H1 (cell line): ENCODE results near the gene WDR11. TPM values are rescaled to one million over a fixed set of nuclear protein-coding genes. Genes with fewer than 3 reads are reported as not detected.

ENCODE experiments used
- CTCF ChIA-PET: fragments of 300-600 bp; sonication (Branson Sonifier 250); formaldehyde crosslinking; loops from one replicate; lab custom pipeline; 2021; ENCODE audit not compliant: partially characterized antibody; lab: Charles Lee
- POLR2A ChIA-PET: fragments of 300-600 bp; sonication (Branson Sonifier 250); formaldehyde crosslinking; loops from one replicate; lab custom pipeline; 2021; ENCODE audit warnings: inconsistent platforms; ENCODE audit not compliant: partially characterized antibody; lab: Charles Lee
- DNase-seq, 2 experiments: peaks; one replicate each; pipeline versions ENCODE4 v3.0.0 to v3.0.0-alpha.2; 2010 to 2022; ENCODE audit warnings: low spot score in 2 of 2, low read depth in 1 of 2, mixed read lengths in 1 of 2
- FAIRE-seq: peaks from 2 replicates; lab custom pipeline; 2011; peaks lifted over from hg19 to GRCh38; lab: Jason Lieb, UNC
- H2AFZ ChIP-seq: 2 replicates; pipeline ENCODE4 v1.8.1; 2012; ENCODE audit warnings: low read length, inconsistent platforms
- H2AK5ac ChIP-seq: 2 replicates; pipeline ENCODE4 v1.6.1; 2013; ENCODE audit warnings: low read depth, low read length
- H2BK120ac ChIP-seq: replicated peaks from 2 replicates; pipeline ENCODE3; 2013; ENCODE audit warnings: low read depth, low read length, inconsistent platforms
- H2BK12ac ChIP-seq: 2 replicates; pipeline ENCODE4 v1.6.1; 2013; ENCODE audit warnings: low read depth, low read length
- H2BK15ac ChIP-seq: 2 replicates; pipeline ENCODE4 v1.6.1; 2013; ENCODE audit warnings: low read length
- H2BK20ac ChIP-seq: 2 replicates; pipeline ENCODE4 v1.6.1; 2013; ENCODE audit warnings: low read length
- H2BK5ac ChIP-seq: 2 replicates; pipeline ENCODE4 v1.6.1; 2013; ENCODE audit warnings: low read depth, low read length
- H3K14ac ChIP-seq: 2 replicates; pipeline ENCODE4 v1.6.1; 2013; ENCODE audit warnings: inconsistent platforms; ENCODE audit not compliant: insufficient read length
- H3K18ac ChIP-seq: 2 replicates; pipeline ENCODE4 v1.6.1; 2013; ENCODE audit warnings: low read length; ENCODE audit errors: extremely low read depth
- H3K23ac ChIP-seq: 2 replicates; pipeline ENCODE4 v1.6.1; 2013; ENCODE audit warnings: inconsistent platforms; ENCODE audit not compliant: insufficient read length
- H3K23me2 ChIP-seq: 2 replicates; pipeline ENCODE4 v1.6.1; 2013; ENCODE audit warnings: low read depth, low read length
- H3K27ac ChIP-seq: 2 replicates; pipeline ENCODE4 v1.6.1; 2011; ENCODE audit warnings: low read depth, low read length, inconsistent platforms
- H3K27me3 ChIP-seq, 4 experiments: replicated peaks in 1 of 4; 1 replicate in 1 of 4; 2 replicates in 3 of 4; pipeline versions ENCODE4 v1.6.1 to v1.8.1; 2011 to 2013; ENCODE audit warnings: low read length in 3 of 4, mild to moderate bottlenecking in 3 of 4, inconsistent platforms in 2 of 4, mixed read lengths in 2 of 4, moderate library complexity in 1 of 4; ENCODE audit not compliant: control insufficient read depth in 3 of 4, insufficient read depth in 3 of 4; ENCODE audit errors: extremely low read depth in 1 of 4
- H3K36me3 ChIP-seq, 4 experiments: 2 replicates each; pipeline versions ENCODE4 v1.6.1 to v1.8.1; 2011 to 2013; ENCODE audit warnings: mild to moderate bottlenecking in 4 of 4, low read length in 3 of 4, moderate library complexity in 2 of 4, control low read depth in 1 of 4, inconsistent platforms in 1 of 4; ENCODE audit not compliant: insufficient read depth in 4 of 4, control insufficient read depth in 2 of 4
- H3K4ac ChIP-seq: replicated peaks from 2 replicates; pipeline ENCODE3; 2013; ENCODE audit warnings: low read length, low read depth, mixed read lengths, inconsistent platforms; ENCODE audit not compliant: insufficient read length
- H3K4me1 ChIP-seq, 4 experiments: replicated peaks in 1 of 4; 1 replicate in 1 of 4; 2 replicates in 3 of 4; pipeline versions ENCODE4 v1.6.1 to v1.8.1; 2011 to 2013; ENCODE audit warnings: low read length in 3 of 4, inconsistent platforms in 2 of 4, mixed read lengths in 1 of 4; ENCODE audit not compliant: insufficient read depth in 4 of 4, control insufficient read depth in 3 of 4
- H3K4me2 ChIP-seq, 2 experiments: 2 replicates each; pipeline versions ENCODE4 v1.6.1 to v1.8.1; 2011 to 2013; ENCODE audit warnings: low read depth in 2 of 2, low read length in 2 of 2, control low read depth in 1 of 2, inconsistent platforms in 1 of 2, mild to moderate bottlenecking in 1 of 2; ENCODE audit not compliant: insufficient read depth in 1 of 2
- H3K4me3 ChIP-seq, 4 experiments: fragments of 200-600, 300-600 bp in 1 of 4; sonication (generic), shearing (Covaris generic), sonication (Bioruptor Twin) in 1 of 4; 2 replicates each; pipeline versions ENCODE4 v1.5.1 to v1.8.1; 2011 to 2016; ENCODE audit warnings: low read length in 4 of 4, low read depth in 3 of 4, control low read depth in 2 of 4, inconsistent platforms in 2 of 4, mild to moderate bottlenecking in 2 of 4, mixed read lengths in 1 of 4, moderate library complexity in 1 of 4; ENCODE audit not compliant: insufficient read depth in 2 of 4; ENCODE audit errors: extremely low read depth in 1 of 4
- H3K56ac ChIP-seq: replicated peaks from 2 replicates; pipeline ENCODE3; 2013; ENCODE audit warnings: low read depth, mild to moderate bottlenecking, mixed read lengths, low read length, inconsistent platforms; ENCODE audit not compliant: insufficient read length
- H3K79me1 ChIP-seq: 2 replicates; pipeline ENCODE4 v1.6.1; 2013; ENCODE audit warnings: low read depth, low read length, control low read depth
- H3K79me2 ChIP-seq, 2 experiments: 2 replicates each; pipeline versions ENCODE4 v1.6.1 to v1.8.1; 2012 to 2013; ENCODE audit warnings: low read length in 2 of 2, mild to moderate bottlenecking in 2 of 2, inconsistent platforms in 1 of 2; ENCODE audit not compliant: insufficient read depth in 2 of 2, control insufficient read depth in 1 of 2
- H3K9ac ChIP-seq, 4 experiments: replicated peaks in 1 of 4; 1 replicate in 1 of 4; 2 replicates in 3 of 4; pipeline versions ENCODE4 v1.6.1 to v1.8.1; 2011 to 2013; ENCODE audit warnings: low read depth in 3 of 4, low read length in 3 of 4, control low read depth in 2 of 4, mild to moderate bottlenecking in 2 of 4, moderate library complexity in 2 of 4, inconsistent platforms in 1 of 4; ENCODE audit errors: extremely low read depth in 1 of 4
- H3K9me3 ChIP-seq, 2 experiments: 2 replicates each; pipeline versions ENCODE4 v1.6.1 to v1.8.1; 2012 to 2013; ENCODE audit warnings: mild to moderate bottlenecking in 2 of 2, moderate library complexity in 2 of 2, control low read depth in 1 of 2, inconsistent platforms in 1 of 2, low read depth in 1 of 2, low read length in 1 of 2, mixed read lengths in 1 of 2; ENCODE audit not compliant: insufficient read depth in 2 of 2
- H4K20me1 ChIP-seq, 2 experiments: replicated peaks in 1 of 2; 2 replicates each; pipeline versions ENCODE3 to v1.8.1; 2011 to 2013; ENCODE audit warnings: inconsistent platforms in 2 of 2, low read length in 2 of 2, mild to moderate bottlenecking in 1 of 2; ENCODE audit not compliant: insufficient read depth in 2 of 2, control insufficient read depth in 1 of 2
- H4K5ac ChIP-seq: 2 replicates; pipeline ENCODE4 v1.6.1; 2013; ENCODE audit warnings: low read length, low read depth, mixed read lengths, inconsistent platforms; ENCODE audit not compliant: insufficient read length
- H4K8ac ChIP-seq: 2 replicates; pipeline ENCODE4 v1.8.0; 2013; ENCODE audit warnings: mild to moderate bottlenecking, moderate library complexity, low read length, inconsistent platforms; ENCODE audit not compliant: insufficient read depth; ENCODE audit errors: extremely low read depth
- H4K91ac ChIP-seq: replicated peaks from 2 replicates; pipeline ENCODE3; 2013; ENCODE audit warnings: low read length, mixed read lengths, inconsistent platforms; ENCODE audit not compliant: insufficient read length
- ATF3 ChIP-seq: IDR thresholded peaks from 2 replicates; pipeline ENCODE4 v1.6.1; 2011; ENCODE audit warnings: low read depth, mild to moderate bottlenecking, low read length; ENCODE audit not compliant: insufficient read depth
- BACH1 ChIP-seq: IDR thresholded peaks from 2 replicates; pipeline ENCODE4 v1.6.1; 2012; ENCODE audit warnings: low read length, improper control_type of control experiment
- CTCF ChIP-seq, 3 experiments: IDR thresholded peaks; 1 replicate in 2 of 3; 2 replicates in 1 of 3; pipeline versions ENCODE4 v1.5.1 to v1.6.1; 2011; ENCODE audit warnings: low read length in 3 of 3, mild to moderate bottlenecking in 3 of 3, inconsistent platforms in 2 of 3, low read depth in 1 of 3, moderate library complexity in 1 of 3; ENCODE audit not compliant: insufficient read depth in 1 of 3; ENCODE audit errors: control extremely low read depth in 1 of 3
- HDAC6 ChIP-seq: IDR thresholded peaks from one replicate; pipeline ENCODE4 v1.7.1; 2012; ENCODE audit warnings: low read depth, mild to moderate bottlenecking, inconsistent platforms, low read length, moderate library complexity
- KDM4A ChIP-seq: IDR thresholded peaks from one replicate; pipeline ENCODE4 v1.7.1; 2012; ENCODE audit warnings: low read depth, mild to moderate bottlenecking, moderate library complexity, low read length, inconsistent platforms; ENCODE audit not compliant: severe bottlenecking
- KDM5A ChIP-seq: fragments of 200-600 bp; IDR thresholded peaks from 2 replicates; pipeline ENCODE4 v1.7.1; 2012; ENCODE audit warnings: mild to moderate bottlenecking, low read length, inconsistent platforms, mixed read lengths
- PHF8 ChIP-seq: fragments of 200-600 bp; sonication (generic); conservative IDR thresholded peaks from 2 replicates; pipeline ENCODE4 v1.7.1; 2012; ENCODE audit warnings: low read depth, mild to moderate bottlenecking, inconsistent platforms, low read length, moderate library complexity
- SP1 ChIP-seq: IDR thresholded peaks from 2 replicates; pipeline ENCODE4 v1.6.1; 2011; ENCODE audit warnings: low read depth, low read length
- SRF ChIP-seq: IDR thresholded peaks from 2 replicates; pipeline ENCODE4 v1.6.1; 2011; ENCODE audit warnings: mild to moderate bottlenecking, low read depth, low read length, moderate library complexity
- TBP ChIP-seq: IDR thresholded peaks from 2 replicates; pipeline ENCODE4 v1.6.1; 2011; ENCODE audit warnings: low read depth, low read length, improper control_type of control experiment
- TCF12 ChIP-seq: IDR thresholded peaks from 2 replicates; pipeline ENCODE4 v1.6.1; 2011; ENCODE audit warnings: low read depth, mild to moderate bottlenecking, low read length
- YY1 ChIP-seq: IDR thresholded peaks from 2 replicates; pipeline ENCODE4 v1.6.1; 2011; ENCODE audit warnings: low read depth, mild to moderate bottlenecking, low read length
- WGBS, 2 experiments: shearing (Covaris generic) in 1 of 2; methylation state at CpG; one replicate each; pipeline versions ENCODE4 v1.1.6 to v1.1.7; 2013 to 2015; ENCODE audit warnings: low lambda C conversion rate in 2 of 2, mixed read lengths in 2 of 2, inconsistent platforms in 1 of 2, low coverage in 1 of 2, missing lambda C conversion rate in 1 of 2; ENCODE audit not compliant: insufficient replicate concordance in 2 of 2, insufficient coverage in 1 of 2, insufficient read length in 1 of 2; ENCODE audit errors: extremely low coverage in 1 of 2, missing lambda C conversion rate in 1 of 2; 5-methylcytosine and 5-hydroxymethylcytosine counted together
- polyA plus RNA-seq, 7 experiments: library from polyadenylated mRNA; depleted of rRNA in 3 of 7; stranded (reverse) in 5 of 7; unstranded in 2 of 7; fragments of >200 nt in 5 of 7; fragments of 200-250 nt in 2 of 7; gene quantifications; 1 replicate in 5 of 7; 2 replicates in 1 of 7; 4 replicates in 1 of 7; pipeline versions ENCODE4 v1.2.1 to v1.2.3, GENCODE V29; 2011 to 2013; ENCODE audit warnings: missing spikeins in 2 of 7, mixed read lengths in 2 of 7
- total RNA-seq: library from RNA; stranded (reverse); fragmentation: NEBNext Ultra II Directional; extraction: Animal tissue kit (Norgen Biotek cat#: 25700); gene quantifications from 2 replicates; pipeline ENCODE4 v1.2.1, GENCODE V29; 2021

Gene WDR11
- total and polyA plus RNA-seq, 2 of the 8 experiments (the other 6 are each of a cell fraction or from before 2014, with no cell fraction given) = 39.7 to 41.9 TPM

- H2BK5ac ChIP-seq = no peak overlapping the region
- no peaks in the 10 kb centered on the region for H3K27me3 ChIP-seq
- H3K4me1 ChIP-seq = no peaks in the 10 kb centered on the region
- no peak overlapping the region for H2AFZ ChIP-seq
- no peak overlapping the region for H2BK15ac ChIP-seq
- H3K4ac ChIP-seq = no peak overlapping the region
- H3K27ac ChIP-seq = no peak overlapping the region
- H2BK120ac ChIP-seq = no peak overlapping the region
- peaks cover 0 to 47% (median 14%) of the 10 kb centered on the region in 4 experiments; a peak in 5 of 8 replicates for H3K36me3 ChIP-seq
- H2BK20ac ChIP-seq = no peak overlapping the region
- no peak overlapping the region for H3K18ac ChIP-seq
- no peak overlapping the region for H4K91ac ChIP-seq
- no peak overlapping the region for H3K23ac ChIP-seq
- H2AK5ac ChIP-seq = no peak overlapping the region
- DNase-seq (no peak), FAIRE-seq (no peak)
- no peak overlapping the region for H3K56ac ChIP-seq
- H3K9me3 ChIP-seq = no peaks in the 10 kb centered on the region
- no peak overlapping the region for H4K8ac ChIP-seq
- H3K23me2 ChIP-seq = no peaks in the 10 kb centered on the region
- no peak overlapping the region for H2BK12ac ChIP-seq
- H4K20me1 ChIP-seq = no peaks in the 10 kb centered on the region
- no peak overlapping the region for H3K4me3 ChIP-seq
- no peak overlapping the region for H3K14ac ChIP-seq
- H3K79me1 ChIP-seq = no peaks in the 10 kb centered on the region
- no peak overlapping the region for H3K4me2 ChIP-seq
- H3K9ac ChIP-seq = no peak overlapping the region
- ChIA-PET POLR2A (no interaction called here), CTCF (interaction anchor here (1.3 kb wide), 1 partner anchor 16 kb away, joined by 3 read pairs; no protein-coding TSS in a partner anchor)
- WGBS, 2 experiments = 84% methylated on average over 3 of the region's 3 CpGs; no CpG with 5 or more reads in 1 of the 2 experiments
- H4K5ac ChIP-seq = no peak overlapping the region
- H3K79me2 ChIP-seq = no peaks in the 10 kb centered on the region
- TF ChIP-seq PHF8 = no peak
- TF ChIP-seq SP1 = no peak
- no peak for TF ChIP-seq HDAC6
- TF ChIP-seq ATF3 = no peak
- TF ChIP-seq TBP = no peak
- TF ChIP-seq TCF12 = no peak
- no peak for TF ChIP-seq BACH1
- TF ChIP-seq CTCF (IDR thresholded peaks at IDR 0.05; ENCODE audit: control extremely low read depth in 1 of 3, insufficient read depth in 1 of 3, low read depth in 1 of 3, low read length in 3 of 3) = no peak
- TF ChIP-seq KDM5A = no peak
- TF ChIP-seq SRF = no peak
- TF ChIP-seq KDM4A = no peak
- TF ChIP-seq YY1 = no peak
These were observed 36.3 kb downstream of the WDR11 start for GRCh38 chr10:120887482-120887881.
